Mucosa of rectum (tissue), 2 donors: ENCODE measurements around the gene BLOC1S1.

Experiments used
- H3K27ac ChIP-seq, 2 donors: one replicate each; pipeline ENCODE4 v1.7.0; 2013; ENCODE audit warnings: inconsistent platforms in 2 of 2, low read depth in 2 of 2, low read length in 2 of 2
- H3K27me3 ChIP-seq, 2 donors: one replicate each; pipeline ENCODE4 v1.7.0; 2013; ENCODE audit warnings: low read length in 2 of 2; ENCODE audit not compliant: control insufficient read depth in 2 of 2, insufficient read depth in 2 of 2
- H3K36me3 ChIP-seq, 2 donors: one replicate each; pipeline ENCODE4 v1.7.0; 2013; ENCODE audit warnings: low read length in 2 of 2; ENCODE audit not compliant: control insufficient read depth in 2 of 2, insufficient read depth in 2 of 2
- H3K4me1 ChIP-seq, 2 donors: one replicate each; pipeline ENCODE4 v1.7.0; 2013; ENCODE audit warnings: low read length in 2 of 2, mild to moderate bottlenecking in 1 of 2; ENCODE audit not compliant: control insufficient read depth in 2 of 2, insufficient read depth in 2 of 2
- H3K4me3 ChIP-seq, 2 donors: one replicate each; pipeline ENCODE4 v1.7.0; 2013; ENCODE audit warnings: low read length in 2 of 2
- H3K9ac ChIP-seq, 2 donors: one replicate each; pipeline ENCODE4 v1.7.0; 2013; ENCODE audit warnings: low read length in 2 of 2, low read depth in 1 of 2, mild to moderate bottlenecking in 1 of 2
- H3K9me3 ChIP-seq, 2 donors: one replicate each; pipeline ENCODE4 v1.7.0; 2013; ENCODE audit warnings: low read length in 2 of 2; ENCODE audit not compliant: control insufficient read depth in 2 of 2
- donor health status: healthy.
- donor health status: Normal muscosa, but diverticular disease.

BLOC1S1 gene

DNA sequence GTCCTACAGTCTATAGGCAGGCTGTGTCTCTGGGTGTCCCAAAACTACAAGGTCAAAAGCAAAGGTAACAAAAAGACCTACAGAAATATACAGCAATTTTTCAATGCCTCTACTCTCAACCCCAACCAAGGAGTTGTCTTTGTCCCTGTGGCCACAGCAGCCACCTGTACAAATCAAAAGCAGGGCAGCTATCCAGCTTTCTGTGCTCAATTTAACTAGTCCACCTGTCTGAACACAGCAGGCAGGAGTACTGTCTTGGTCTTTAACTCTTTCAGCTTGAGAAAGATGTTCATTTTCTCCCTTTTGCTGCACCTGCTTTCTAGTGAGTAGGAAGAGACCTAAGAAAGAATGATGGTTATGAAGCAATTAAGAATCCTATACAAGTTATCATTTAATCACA, 46.8 kb downstream of the BLOC1S1 start:
- Histone ChIP-seq H3K9ac (no peak overlapping the region), H3K27me3 (no peaks in the 10 kb centered on the region), H3K4me1 (no peaks in the 10 kb centered on the region), H3K36me3 (peaks cover 21 to 41% of the 10 kb centered on the region in 2 donors), H3K4me3 (no peak overlapping the region), H3K9me3 (no peaks in the 10 kb centered on the region), H3K27ac (no peak overlapping the region)

DNA sequence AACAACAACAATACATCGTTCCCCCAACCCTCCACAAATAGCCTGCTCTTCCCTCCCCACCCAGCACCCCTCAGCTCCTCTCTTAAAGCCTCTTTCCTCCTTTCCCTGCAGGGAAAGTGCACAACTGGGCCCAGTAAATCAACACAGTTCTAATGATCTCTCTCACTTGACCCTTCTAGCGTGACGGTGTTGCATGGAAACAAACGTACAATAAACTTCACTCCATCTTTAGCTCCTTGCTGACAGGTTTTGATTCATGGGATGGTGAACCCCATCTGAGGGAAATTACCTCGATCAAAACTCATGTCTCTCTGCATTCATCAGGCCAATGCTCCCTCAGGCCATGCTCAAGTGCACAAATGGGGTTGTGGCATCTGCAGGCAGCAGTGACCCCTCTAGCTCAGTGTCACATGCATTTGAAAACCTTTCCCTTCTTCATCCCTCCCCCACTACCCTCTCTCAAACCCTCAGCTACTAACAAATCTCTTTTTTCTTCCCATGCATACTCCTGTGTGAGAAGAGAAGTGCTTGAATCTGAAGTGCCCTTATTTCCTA, 50.0 kb downstream of the BLOC1S1 start:
- H3K9ac ChIP-seq: no peak overlapping the region
- peaks cover 5 to 32% of the 10 kb centered on the region in 2 donors for H3K36me3 ChIP-seq
- no peak overlapping the region for H3K4me3 ChIP-seq
- no peak overlapping the region for H3K27ac ChIP-seq
- H3K27me3 ChIP-seq: no peaks in the 10 kb centered on the region
- no peaks in the 10 kb centered on the region for H3K9me3 ChIP-seq
- H3K4me1 ChIP-seq: no peaks in the 10 kb centered on the region

DNA sequence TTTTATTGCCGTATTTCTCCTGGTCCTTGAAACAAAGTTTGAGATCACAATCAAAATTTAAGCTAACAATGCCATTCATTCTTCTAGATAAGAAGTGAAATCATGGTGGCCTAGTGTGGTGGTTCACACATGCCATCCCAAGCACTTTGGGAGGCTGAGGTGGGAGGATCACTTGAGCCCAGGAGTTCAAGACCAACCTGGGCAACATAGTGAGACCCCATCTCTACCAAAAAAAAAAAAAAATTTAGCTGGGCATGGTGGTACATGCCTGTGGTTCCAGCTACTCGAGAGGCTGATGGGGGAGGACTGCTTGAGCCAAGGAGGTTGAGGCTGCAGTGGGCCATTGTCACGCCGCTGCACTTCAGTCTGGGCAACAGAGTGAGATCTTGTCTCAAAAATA, 51.3 kb downstream of the BLOC1S1 start:
- Histone ChIP-seq H3K9ac (no peak overlapping the region), H3K27ac (no peak overlapping the region), H3K27me3 (no peaks in the 10 kb centered on the region), H3K4me3 (no peak overlapping the region), H3K4me1 (no peaks in the 10 kb centered on the region), H3K36me3 (peaks cover 12 to 40% of the 10 kb centered on the region in 2 donors), H3K9me3 (no peaks in the 10 kb centered on the region)
